BJ (cell line): ENCODE data around the gene CCBE1. TPM values are rescaled to one million over a fixed set of nuclear protein-coding genes. Genes with fewer than 3 reads are reported as not detected.

ENCODE experiments used
- CTCF ChIA-PET: fragments of 350-600 bp; formaldehyde crosslinking; extraction: SDS; loops from one replicate; lab custom pipeline; 2021; ENCODE audit warnings: antibody characterized with exemption, inconsistent platforms; lab: Yijun Ruan, JAX
- POLR2A ChIA-PET: fragments of 300-600 bp; sonication (Branson Sonifier 250); formaldehyde crosslinking; extraction: SDS; loops from one replicate; lab custom pipeline; 2021; ENCODE audit warnings: antibody characterized with exemption; lab: Charles Lee
- DNase-seq: peaks from one replicate; pipeline ENCODE4 v3.0.0-alpha.2; 2011; ENCODE audit warnings: low read depth
- H3K27me3 ChIP-seq: 2 replicates; pipeline ENCODE4 v1.6.0; 2011; ENCODE audit warnings: low read length; ENCODE audit not compliant: control insufficient read depth, insufficient read depth
- H3K36me3 ChIP-seq: 2 replicates; pipeline ENCODE4 v1.5.1; 2011; ENCODE audit warnings: low read length; ENCODE audit not compliant: control insufficient read depth, insufficient read depth
- H3K4me3 ChIP-seq: 2 replicates; pipeline ENCODE4 v1.5.1; 2011; ENCODE audit warnings: low read depth, mild to moderate bottlenecking, control low read depth, low read length
- CTCF ChIP-seq: IDR thresholded peaks from 2 replicates; pipeline ENCODE4 v1.5.1; 2011; ENCODE audit warnings: low read depth, mild to moderate bottlenecking, control low read depth, inconsistent platforms, low read length, moderate library complexity; ENCODE audit not compliant: insufficient read depth
- polyA plus RNA-seq: library from polyadenylated mRNA; depleted of rRNA; stranded (reverse); fragments of >200 nt; gene quantifications from 2 replicates; pipeline ENCODE4 v1.2.3, GENCODE V29; 2011

Gene CCBE1
- polyA plus RNA-seq, 1 experiment: 51.2 TPM

- ChIA-PET CTCF (interaction anchor here (0.6 to 2.2 kb wide), 3 partner anchors 9 to 301 kb away, joined by 3 to 6 read pairs (median 4); no protein-coding TSS in a partner anchor), POLR2A (no interaction called here)
- Histone ChIP-seq H3K36me3 (no peaks in the 10 kb centered on the region), H3K4me3 (no peak overlapping the region), H3K27me3 (no peaks in the 10 kb centered on the region)
- no peak for TF ChIP-seq CTCF
- no peak for DNase-seq
These were observed 15.7 kb downstream of the CCBE1 start for GRCh38 chr18:59681521-59682004.

GRCh38 chr18:59681051-59681450 is 16.2 kb downstream of the CCBE1 start:
- H3K4me3 ChIP-seq: no peak overlapping the region
- no peak for DNase-seq
- CTCF ChIA-PET: interaction anchor here (0.6 to 2.2 kb wide), 3 partner anchors 9 to 301 kb away, joined by 3 to 6 read pairs (median 4); no protein-coding TSS in a partner anchor
- no peaks in the 10 kb centered on the region for H3K27me3 ChIP-seq
- TF ChIP-seq CTCF: no peak
- POLR2A ChIA-PET: no interaction called here
- H3K36me3 ChIP-seq: no peaks in the 10 kb centered on the region

GRCh38 chr18:59675346-59675745 is 21.9 kb downstream of the CCBE1 start:
- Histone ChIP-seq H3K27me3 (no peaks in the 10 kb centered on the region), H3K36me3 (no peaks in the 10 kb centered on the region), H3K4me3 (no peak overlapping the region)
- ChIA-PET CTCF (interaction anchor here (0.6 to 1.7 kb wide), 4 partner anchors 14 to 63 kb away, joined by 3 to 11 read pairs (median 4); partner anchors contain the start of gene CCBE1), POLR2A (no interaction called here)
- DNase-seq: no peak
- no peak for TF ChIP-seq CTCF

- ChIA-PET POLR2A (no interaction called here), CTCF (interaction anchor here (0.6 to 1.7 kb wide), 5 partner anchors 19 to 216 kb away, joined by 3 to 11 read pairs (median 3); partner anchors contain the start of gene CCBE1)
- Histone ChIP-seq H3K4me3 (no peak overlapping the region), H3K27me3 (no peaks in the 10 kb centered on the region), H3K36me3 (no peaks in the 10 kb centered on the region)
- DNase-seq: no peak
- TF ChIP-seq CTCF: no peak
These were observed 22.3 kb downstream of the CCBE1 start for GRCh38 chr18:59674903-59675270.

- Histone ChIP-seq H3K4me3 (no peak overlapping the region), H3K27me3 (no peaks in the 10 kb centered on the region), H3K36me3 (no peaks in the 10 kb centered on the region)
- ChIA-PET POLR2A (no interaction called here), CTCF (interaction anchor here (0.7 to 2.8 kb wide), 6 partner anchors 11 to 215 kb away, joined by 3 to 13 read pairs (median 7); partner anchors contain the start of gene CCBE1)
- TF ChIP-seq CTCF: no peak
- no peak for DNase-seq
These were observed 22.9 kb downstream of the CCBE1 start for GRCh38 chr18:59674186-59674902.
